EL (cell line): Measurements from ENCODE around the gene MAFF.
A peak's percentile ranks its signal among the peaks of the same experiment; 100 is the strongest.
"Not testable (repeated sequence)": the region's sequence is repeated elsewhere in the genome, so short reads cannot be mapped to it uniquely, and the experiment has no call there.

ENCODE experiments used
- DNase-seq: peaks from one replicate; pipeline ENCODE4 v3.0.0-alpha.2; 2016

Gene MAFF

DNA sequence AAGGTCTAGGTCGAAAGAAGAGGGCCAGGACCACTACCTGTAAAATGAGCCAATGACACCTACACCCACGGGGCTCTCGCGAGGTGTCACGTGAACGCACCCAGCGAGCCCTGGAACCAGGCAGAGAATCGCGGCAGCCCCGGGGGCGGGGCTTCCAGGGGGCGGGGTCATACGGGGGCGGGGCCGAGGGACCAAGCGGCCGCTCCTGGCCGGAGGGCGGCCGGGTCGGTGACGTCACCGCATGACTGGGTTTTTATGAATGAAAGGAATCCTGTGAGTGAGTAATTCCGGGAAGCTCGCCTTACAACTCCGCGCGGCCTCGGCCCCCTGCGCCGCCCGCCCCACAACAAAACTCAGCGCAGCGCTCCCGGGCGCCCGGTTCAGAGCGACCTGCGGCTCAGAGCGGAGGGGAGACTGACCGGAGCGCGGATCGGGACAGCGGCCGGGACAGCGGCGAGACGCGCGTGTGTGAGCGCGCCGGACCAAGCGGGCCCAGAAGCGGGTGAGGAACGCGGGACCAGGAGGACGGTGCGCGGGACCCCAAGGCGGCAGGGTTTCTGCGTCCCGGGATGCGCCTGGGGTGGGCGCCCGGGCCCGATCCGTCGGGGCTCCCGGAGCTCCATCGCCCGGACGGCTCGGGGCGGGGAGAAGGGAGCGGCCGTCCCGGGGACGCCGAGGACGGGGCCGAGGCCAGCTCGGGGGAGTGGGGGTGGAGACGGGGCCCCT lies at the start of gene MAFF:
TSS of gene MAFF (plus strand) at position 284 of the 726 bp plus-strand sequence. CDS start 11,860 bp downstream, outside the sequence.
- DNase-seq = peak; percentile 98

DNA sequence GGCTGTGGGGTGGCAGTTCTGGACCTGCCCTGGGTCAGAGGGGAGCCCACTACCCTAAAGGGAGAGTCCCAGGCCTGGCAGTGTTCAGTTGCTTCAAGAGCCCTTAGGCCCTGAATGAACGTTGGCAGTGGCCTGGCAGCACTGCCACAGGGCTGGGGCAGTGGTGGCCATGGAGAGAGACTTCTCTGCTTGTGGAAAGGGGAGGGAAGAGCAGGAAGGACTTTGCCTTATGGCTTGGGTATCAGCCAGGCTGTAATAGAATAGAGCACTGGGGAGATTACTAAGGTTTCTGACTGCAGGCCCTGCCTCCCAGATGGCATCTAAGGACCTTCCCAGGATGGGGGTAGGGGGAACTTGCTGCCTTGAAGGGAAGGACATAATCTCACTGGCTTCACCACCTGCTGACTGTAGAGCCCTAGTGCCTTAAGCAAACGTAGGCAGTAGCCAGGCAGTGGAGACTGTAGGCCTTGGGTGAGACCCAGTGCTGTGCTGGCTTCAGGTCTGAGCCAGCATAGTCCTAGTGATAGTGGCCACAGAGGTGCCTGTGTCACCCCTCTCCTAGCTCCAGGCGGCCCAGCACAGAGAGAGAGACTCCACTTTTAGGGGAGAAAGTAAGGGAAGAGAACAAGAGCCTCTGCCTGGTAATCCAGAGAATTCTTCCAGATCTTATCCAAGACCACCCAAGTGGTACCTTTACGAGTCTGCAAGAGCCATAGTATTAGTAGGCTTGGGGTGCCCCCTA lies 47.8 kb upstream of the MAFF start:
- DNase-seq = no peak

DNA sequence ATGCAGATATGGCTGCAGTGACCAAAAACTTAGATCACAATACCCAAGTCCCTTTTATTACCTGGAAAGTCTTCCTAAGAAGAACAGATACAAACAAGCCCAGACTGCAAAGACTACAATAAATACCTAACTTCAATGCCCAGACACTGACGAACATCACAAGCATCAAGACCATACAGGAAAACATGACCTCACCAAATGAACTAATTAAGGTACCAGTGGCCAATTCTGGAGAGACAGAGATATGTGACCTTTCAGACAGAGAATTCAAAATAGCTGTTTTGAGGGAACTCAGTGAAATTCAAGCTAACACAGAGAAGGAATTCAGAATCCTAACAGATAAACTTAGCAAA lies 47.3 kb upstream of the MAFF start:
- DNase-seq = not testable (repeated sequence)

DNA sequence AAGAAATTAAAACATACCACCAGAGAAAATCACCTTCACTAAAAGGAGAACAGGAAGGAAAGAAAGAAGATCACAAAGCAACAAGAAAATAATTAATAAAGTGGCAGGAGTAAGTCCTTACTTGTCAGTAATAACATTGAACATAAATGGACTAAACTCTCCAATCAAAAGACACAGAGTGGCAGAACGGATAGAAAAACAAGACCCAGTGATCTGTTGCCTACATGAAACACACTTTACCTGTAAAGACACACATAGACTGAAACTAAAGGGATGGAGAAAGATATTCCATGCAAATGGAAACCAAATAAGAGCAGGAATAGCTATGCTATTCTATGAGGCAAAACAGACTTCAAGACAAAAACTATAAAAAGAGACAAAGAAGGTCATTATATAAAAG lies 46.1 kb upstream of the MAFF start:
- DNase-seq = no peak

- no peak for DNase-seq
Observed at GRCh38 chr22:38162881-38163843, 38.6 kb upstream of the MAFF start.

- no peak for DNase-seq
Observed at GRCh38 chr22:38163844-38164550, 37.8 kb upstream of the MAFF start.

- no peak for DNase-seq
Observed at GRCh38 chr22:38164551-38164918, 37.3 kb upstream of the MAFF start.

DNA sequence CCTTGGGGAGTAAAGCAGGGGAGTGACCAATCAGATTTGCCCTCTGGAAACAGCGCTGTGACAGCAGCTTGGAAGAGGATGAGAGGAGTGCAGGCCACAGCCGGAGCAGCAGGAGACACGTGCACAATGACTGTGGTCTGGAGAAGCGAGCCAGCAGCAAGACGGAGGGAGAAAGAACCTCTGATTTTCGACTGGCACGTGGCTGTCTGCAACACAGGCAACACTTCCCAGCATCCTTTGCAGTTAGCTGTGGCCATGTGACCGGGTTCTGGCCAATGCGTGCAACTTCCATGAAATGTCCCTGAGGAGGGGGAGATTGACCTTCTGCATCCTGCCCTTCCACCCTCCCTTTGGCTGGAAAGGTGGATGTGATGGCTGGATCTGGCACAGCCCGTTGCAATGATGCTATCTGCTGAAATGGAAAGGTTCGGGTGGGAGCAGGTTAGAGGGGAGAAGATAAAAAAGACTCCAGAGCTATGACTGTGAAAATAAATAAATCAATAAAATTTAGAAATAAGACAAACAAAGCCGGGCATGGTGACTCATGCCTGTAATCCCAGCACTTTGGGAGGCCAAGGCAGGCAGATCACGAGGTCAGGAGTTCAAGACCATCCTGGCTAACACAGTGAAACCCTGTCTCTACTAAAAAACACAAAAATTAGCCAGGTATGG lies 35.7 kb upstream of the MAFF start:
- no peak for DNase-seq

- DNase-seq = no peak
Observed at GRCh38 chr22:38167988-38168407, 33.8 kb upstream of the MAFF start.

DNA sequence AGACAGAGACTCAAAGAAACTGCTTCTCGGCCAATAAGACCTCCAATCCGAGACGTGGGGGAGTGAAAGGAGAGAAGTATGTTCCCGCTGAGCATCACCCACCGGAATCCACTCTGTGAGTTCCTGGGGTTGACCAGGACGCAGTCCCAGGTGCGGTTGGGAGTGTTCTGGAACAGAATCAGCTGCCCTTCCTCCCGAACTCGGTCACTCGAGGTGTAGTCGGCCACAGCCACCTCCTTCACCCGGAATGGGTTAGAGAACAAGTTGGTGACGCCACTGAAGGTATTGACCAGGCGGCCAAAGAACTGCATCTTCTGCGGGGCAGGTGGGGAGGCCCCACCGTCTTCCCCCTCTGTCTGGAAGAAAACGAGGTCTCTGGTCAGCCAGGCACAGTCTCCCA lies 32.7 kb upstream of the MAFF start:
- DNase-seq = no peak

- no peak for DNase-seq
Observed at GRCh38 chr22:38170469-38170868, 31.3 kb upstream of the MAFF start.

DNA sequence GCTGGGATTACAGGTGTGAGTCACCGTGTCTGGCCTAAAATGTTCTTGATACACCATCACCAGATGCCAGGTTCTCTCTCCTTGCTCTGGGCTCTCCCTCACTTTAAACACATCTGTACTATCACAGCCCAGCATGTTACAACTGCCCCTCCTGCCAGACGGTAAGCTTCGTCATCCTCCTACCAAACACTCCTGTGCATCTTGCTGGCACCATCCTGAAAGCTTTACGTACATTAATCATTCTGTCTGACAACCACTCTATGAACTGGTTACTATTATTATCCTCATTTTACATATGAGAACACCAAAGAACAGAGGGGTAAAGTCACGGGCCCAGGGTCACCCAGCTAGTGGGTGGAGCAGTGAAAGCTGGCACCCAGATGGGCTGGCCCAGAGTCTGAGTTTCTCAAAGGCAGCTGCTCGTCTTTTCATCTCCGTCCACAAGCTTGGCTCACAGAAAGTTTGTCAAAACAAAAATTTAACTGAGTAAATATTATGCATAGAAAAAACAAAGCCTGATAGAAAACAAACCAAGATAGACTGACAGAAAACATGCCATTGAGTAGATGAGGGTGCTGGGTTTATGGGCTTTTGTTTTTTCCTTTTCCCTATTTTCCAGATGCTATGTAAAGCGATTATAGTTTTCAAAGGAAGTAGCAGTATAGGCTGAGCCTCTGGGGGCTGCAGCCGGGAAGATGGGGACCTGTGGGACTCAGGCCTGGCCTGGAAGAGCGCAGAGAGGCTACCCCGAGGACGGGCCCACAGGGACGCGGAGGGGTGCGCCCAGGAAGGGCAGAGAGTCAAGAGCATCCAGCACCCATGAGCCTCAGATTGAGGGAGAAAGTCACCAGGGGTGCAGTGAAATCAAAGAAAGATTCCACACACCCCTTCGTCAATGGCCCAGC lies 29.6 kb upstream of the MAFF start:
- DNase-seq = no peak

GRCh38 chr22:38172832-38173640 lies 28.8 kb upstream of the MAFF start:
- no peak for DNase-seq

GRCh38 chr22:38173641-38173906 lies 28.2 kb upstream of the MAFF start:
- DNase-seq = no peak

DNA sequence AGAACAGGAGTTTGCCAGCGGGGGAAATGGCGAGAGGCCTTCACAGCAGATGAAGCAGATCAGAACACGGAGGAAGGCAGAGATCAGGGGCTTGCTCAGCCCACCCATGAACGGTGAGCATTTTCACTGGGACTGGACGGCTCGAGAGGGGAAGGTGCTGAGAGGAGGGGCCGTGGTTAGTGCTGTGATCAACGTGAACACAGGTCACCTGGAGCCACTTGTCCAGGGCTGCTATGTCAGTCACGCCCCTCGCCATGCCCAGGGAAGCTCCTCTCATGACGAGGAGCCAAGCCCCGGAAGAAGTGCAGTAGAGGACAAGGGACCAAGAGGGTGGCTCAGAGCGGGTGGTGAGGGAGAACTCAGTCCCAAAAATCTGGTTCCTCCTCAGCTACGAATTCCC lies 27.2 kb upstream of the MAFF start:
- DNase-seq = no peak

- no peak for DNase-seq
Observed at GRCh38 chr22:38175206-38176118, 26.3 kb upstream of the MAFF start.

DNA sequence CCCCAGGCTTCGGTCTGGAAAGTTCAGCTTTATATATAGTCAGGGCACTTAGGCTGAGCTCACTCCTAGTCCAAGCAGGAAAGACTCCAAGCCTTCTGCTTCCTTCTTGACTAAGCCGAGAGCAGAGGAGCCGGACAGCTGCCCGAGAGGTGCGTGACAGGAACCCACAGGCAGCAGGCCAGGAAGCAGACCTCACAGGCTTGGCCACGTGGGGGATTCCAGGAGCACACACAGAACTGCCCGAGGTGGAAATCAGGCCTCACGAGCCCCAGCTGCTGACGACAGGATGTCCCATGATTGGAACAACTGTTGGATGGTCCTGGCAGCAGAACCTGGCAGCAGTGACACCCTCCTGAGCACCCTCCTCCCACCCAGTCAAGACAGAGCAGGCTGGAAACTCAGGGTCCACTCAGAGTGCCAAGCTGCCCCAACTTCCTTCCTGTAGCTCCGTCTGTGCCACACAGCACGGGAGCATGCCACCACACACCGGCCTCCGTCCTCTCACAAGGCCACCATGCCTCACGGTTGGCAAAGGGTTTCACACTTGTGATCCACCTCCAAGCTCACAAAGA lies 25.5 kb upstream of the MAFF start:
- peak; percentile 86 for DNase-seq

DNA sequence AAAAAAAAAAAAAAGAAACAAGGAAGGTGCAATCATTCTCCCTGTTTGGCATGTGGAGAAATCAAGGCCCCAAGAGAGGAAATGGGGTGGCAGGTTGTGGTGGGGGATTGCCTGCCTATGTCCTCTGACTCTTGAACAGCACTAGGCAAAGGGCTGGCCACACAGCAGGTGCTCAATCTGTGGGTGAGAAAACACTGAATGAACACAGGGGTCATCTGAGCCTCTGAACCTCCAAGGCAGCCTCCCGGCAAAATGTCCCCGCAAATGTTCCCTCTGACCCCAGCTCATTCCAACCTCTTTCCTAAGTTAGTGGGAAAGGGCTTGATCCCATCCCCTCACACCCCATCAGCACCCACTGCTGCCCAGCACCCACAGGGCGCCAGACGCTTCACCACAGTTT lies 24.8 kb upstream of the MAFF start:
- DNase-seq = no peak

DNA sequence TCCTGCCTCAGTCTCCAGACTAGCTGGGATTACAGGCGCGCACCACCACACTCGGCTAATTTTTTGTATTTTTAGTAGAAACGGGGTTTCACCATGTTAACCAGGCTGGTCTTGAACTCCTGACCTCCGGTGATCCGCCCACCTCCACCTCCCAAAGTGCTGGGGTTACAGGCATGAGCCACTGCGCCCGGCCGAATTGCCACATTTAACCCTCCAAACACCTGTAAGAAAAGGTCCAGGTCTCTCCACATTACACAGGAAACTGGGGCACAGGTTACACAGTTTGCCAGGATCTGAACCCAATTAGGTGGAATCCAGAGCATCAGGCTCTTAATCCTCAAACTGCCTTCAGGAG lies 24.2 kb upstream of the MAFF start:
- not testable (repeated sequence) for DNase-seq
